Endothelial cell of umbilical vein (primary cell): ENCODE measurements around the gene MTERF1. TPM values are rescaled to one million over a fixed set of nuclear protein-coding genes. Genes with fewer than 3 reads are reported as not detected.

ENCODE experiments used
- BruUV-seq: library from RNA; stranded (reverse); fragments of 400-500 nt; replicated peaks from 2 replicates; lab custom pipeline; 2021; lab: Mats Ljungman, UMichigan
- CTCF ChIA-PET: fragments of 300-600, 350-600 bp; sonication (Branson Sonifier 250); formaldehyde crosslinking; loops from one replicate; lab custom pipeline; 2021; ENCODE audit warnings: antibody characterized with exemption, inconsistent platforms; lab: Charles Lee
- POLR2A ChIA-PET: fragments of 300-600, 350-600 bp; sonication (Branson Sonifier 250); formaldehyde crosslinking; loops from one replicate; lab custom pipeline; 2021; ENCODE audit warnings: antibody characterized with exemption, inconsistent platforms; lab: Charles Lee
- DNase-seq: peaks from one replicate; pipeline ENCODE4 v3.0.0-alpha.2; 2011; ENCODE audit warnings: low read depth, low spot score
- FAIRE-seq: peaks from 2 replicates; lab custom pipeline; 2011; peaks lifted over from hg19 to GRCh38; lab: Jason Lieb, UNC
- H2AFZ ChIP-seq: 2 replicates; pipeline ENCODE4 v1.6.0; 2012; ENCODE audit warnings: low read depth, low read length, control low read depth, inconsistent platforms
- H3K27ac ChIP-seq: 2 replicates; pipeline ENCODE4 v1.5.1; 2011; ENCODE audit warnings: low read depth, mild to moderate bottlenecking, control low read depth, low read length, moderate library complexity; ENCODE audit not compliant: insufficient read depth
- H3K27me3 ChIP-seq, 2 experiments: 2 replicates each; pipeline versions ENCODE4 v1.6.0 to v1.6.1; 2011; ENCODE audit warnings: low read length in 2 of 2, mixed read lengths in 1 of 2; ENCODE audit not compliant: control insufficient read depth in 2 of 2, insufficient read depth in 2 of 2
- H3K36me3 ChIP-seq, 2 experiments: 2 replicates in 1 of 2; 3 replicates in 1 of 2; pipeline ENCODE4 v1.5.1; 2011; ENCODE audit warnings: low read length in 2 of 2, mild to moderate bottlenecking in 1 of 2, moderate library complexity in 1 of 2; ENCODE audit not compliant: control insufficient read depth in 2 of 2, insufficient read depth in 2 of 2; ENCODE audit errors: extremely low read depth in 1 of 2
- H3K4me1 ChIP-seq: 3 replicates; pipeline ENCODE4 v1.5.1; 2011; ENCODE audit warnings: mild to moderate bottlenecking, low read length; ENCODE audit not compliant: control insufficient read depth, insufficient read depth; ENCODE audit errors: extremely low read depth
- H3K4me2 ChIP-seq: 2 replicates; pipeline ENCODE4 v1.6.1; 2011; ENCODE audit warnings: low read length, control low read depth, mixed read lengths; ENCODE audit not compliant: insufficient read depth
- H3K4me3 ChIP-seq, 3 experiments: fragments of 200-600 bp in 1 of 3; sonication (generic), shearing (Covaris generic) in 1 of 3; replicated peaks in 1 of 3; 2 replicates each; pipeline ENCODE4 v1.5.1; 2011 to 2016; ENCODE audit warnings: control low read depth in 3 of 3, low read length in 3 of 3, mild to moderate bottlenecking in 2 of 3, inconsistent platforms in 1 of 3, low read depth in 1 of 3, moderate library complexity in 1 of 3; ENCODE audit not compliant: insufficient read depth in 1 of 3
- H3K79me2 ChIP-seq: 2 replicates; pipeline ENCODE4 v1.6.0; 2012; ENCODE audit warnings: low read length, inconsistent platforms; ENCODE audit not compliant: control insufficient read depth, insufficient read depth
- H3K9ac ChIP-seq: replicated peaks from 2 replicates; pipeline ENCODE3; 2011; ENCODE audit warnings: low read length, control low read depth; ENCODE audit not compliant: insufficient read depth; ENCODE audit errors: extremely low read depth
- H3K9me1 ChIP-seq: replicated peaks from 3 replicates; pipeline ENCODE4 v1.6.0; 2011; ENCODE audit warnings: mild to moderate bottlenecking, low read length; ENCODE audit not compliant: control insufficient read depth, insufficient read depth; ENCODE audit errors: extremely low read depth
- H3K9me3 ChIP-seq: replicated peaks from 2 replicates; pipeline ENCODE4 v1.5.1; 2012; ENCODE audit warnings: low read length, inconsistent platforms; ENCODE audit not compliant: control insufficient read depth, insufficient read depth
- H4K20me1 ChIP-seq: replicated peaks from 2 replicates; pipeline ENCODE3; 2011; ENCODE audit warnings: mild to moderate bottlenecking, low read length; ENCODE audit not compliant: control insufficient read depth, insufficient read depth; ENCODE audit errors: extremely low read depth
- CTCF ChIP-seq, 2 donors: IDR thresholded peaks; 1 replicate in 1 of 2; 2 replicates in 1 of 2; pipeline ENCODE4 v1.5.1; 2011; ENCODE audit warnings: low read length in 2 of 2, mild to moderate bottlenecking in 2 of 2, moderate library complexity in 2 of 2, control low read depth in 1 of 2, inconsistent platforms in 1 of 2, low read depth in 1 of 2; ENCODE audit not compliant: insufficient read depth in 1 of 2; ENCODE audit errors: extremely low read depth in 1 of 2
- EZH2 ChIP-seq: IDR thresholded peaks from 2 replicates; pipeline ENCODE4 v1.6.1; 2012; ENCODE audit warnings: borderline replicate concordance, low read depth, mild to moderate bottlenecking, moderate library complexity, low read length, inconsistent platforms; ENCODE audit not compliant: severe bottlenecking
- FOS ChIP-seq: IDR thresholded peaks from 2 replicates; pipeline ENCODE4 v1.6.1; 2011; ENCODE audit warnings: mild to moderate bottlenecking, low read length, moderate library complexity, borderline replicate concordance; ENCODE audit not compliant: insufficient read depth
- GATA2 ChIP-seq: IDR thresholded peaks from 2 replicates; pipeline ENCODE4 v1.7.0; 2011; ENCODE audit warnings: low read depth, mild to moderate bottlenecking, moderate library complexity, mixed read lengths, low read length; ENCODE audit not compliant: insufficient read length, insufficient read depth
- JUN ChIP-seq: IDR thresholded peaks from 2 replicates; pipeline ENCODE4 v1.6.1; 2011; ENCODE audit warnings: borderline replicate concordance, low read depth; ENCODE audit not compliant: insufficient read length, insufficient read depth
- MYC ChIP-seq: IDR thresholded peaks from one replicate; pipeline ENCODE4 v1.6.1; 2011; ENCODE audit warnings: mild to moderate bottlenecking, low read depth, low read length
- POLR2A ChIP-seq: IDR thresholded peaks from 2 replicates; pipeline ENCODE4 v1.6.1; 2012; ENCODE audit warnings: low read depth, mild to moderate bottlenecking, control low read depth, low read length
- POLR2AphosphoS5 ChIP-seq: IDR thresholded peaks from 2 replicates; pipeline ENCODE4 v1.6.1; 2012; ENCODE audit warnings: low read depth, mild to moderate bottlenecking, control low read depth, low read length, moderate library complexity; ENCODE audit not compliant: insufficient read depth
- dilution Hi-C: fragments of 300-500 bp; cut with MboI; formaldehyde crosslinking; loops from one replicate; pipeline ENCODE4 v1.15.0; 2019; ENCODE audit warnings: low sequenced_read_pairs; ENCODE audit not compliant: extremely low pct_ligation_motif_present
- intact Hi-C: fragments of 100-400 bp; cut with micrococcal nuclease; formaldehyde crosslinking; loops from one replicate; pipeline ENCODE4 v1.10.0; 2022
- polyA plus RNA-seq, 4 experiments: library from polyadenylated mRNA; depleted of rRNA in 3 of 4; stranded (reverse) in 3 of 4; unstranded in 1 of 4; fragments of >200 nt; gene quantifications; 2 replicates each; pipeline versions ENCODE4 v1.2.1 to v1.2.3, GENCODE V29; 2011 to 2012; ENCODE audit warnings: missing spikeins in 1 of 4
- total RNA-seq: library from RNA; stranded (reverse); gene quantifications from 2 replicates; pipeline ENCODE4 v1.2.3, GENCODE V29; 2021
- TF ChIP-seq, protein P1 (sequence below): IDR thresholded peaks from 2 replicates; pipeline ENCODE4 v1.6.1; 2011; ENCODE audit not compliant: insufficient read depth, insufficient read length

The MTERF1 gene
- total and polyA plus RNA-seq, 2 donors (not counting 3 experiments of a cell fraction or from before 2014, with no cell fraction given), result 3.1 to 10.2 TPM

GRCh38 chr7:91869661-91870060 is 10.8 kb downstream of the MTERF1 start:
- Histone ChIP-seq H4K20me1 (no peaks in the 10 kb centered on the region), H3K9me1 (no peaks in the 10 kb centered on the region), H3K9me3 (no peaks in the 10 kb centered on the region), H3K4me1 (no peaks in the 10 kb centered on the region), H3K9ac (no peak overlapping the region), H3K27ac (no peak overlapping the region), H3K79me2 (no peaks in the 10 kb centered on the region), H3K27me3 (no peaks in the 10 kb centered on the region), H2AFZ (no peak overlapping the region), H3K36me3 (no peaks in the 10 kb centered on the region), H3K4me3 (no peak overlapping the region), H3K4me2 (no peak overlapping the region)
- no TSS peak for BruUV-seq
- intact Hi-C loops (loop anchor here (10.0 kb wide), 1 partner anchor 1525 kb away; the partner anchor contains the start of gene GTPBP10), dilution Hi-C loops (no loop called here)
- CTCF ChIA-PET, result interaction anchor here (2.1 to 3.7 kb wide), 2 partner anchors 11 to 40 kb away, joined by 7 to 19 read pairs; partner anchors contain the start of gene MTERF1
- POLR2A ChIA-PET, result no interaction called here
- peak; percentile 73 for FAIRE-seq
- TF ChIP-seq EZH2 (no peak), POLR2AphosphoS5 (no peak), FOS (no peak), MYC (no peak), POLR2A (no peak), JUN (no peak), CTCF (IDR thresholded peaks at IDR 0.05; ENCODE audit: extremely low read depth in 1 of 2, insufficient read depth in 1 of 2, low read depth in 1 of 2, low read length in 2 of 2) (no peak), GATA2 (no peak)
- TF ChIP-seq, protein P1, sequence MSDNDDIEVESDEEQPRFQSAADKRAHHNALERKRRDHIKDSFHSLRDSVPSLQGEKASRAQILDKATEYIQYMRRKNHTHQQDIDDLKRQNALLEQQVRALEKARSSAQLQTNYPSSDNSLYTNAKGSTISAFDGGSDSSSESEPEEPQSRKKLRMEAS, result no peak
- no peak for DNase-seq
